Activated CD4-positive, alpha-beta T cell treated with anti-CD3 and anti-CD28 coated beads, Interleukin-2, amount 50 U/mL, for 24 hours (primary cell): ENCODE data around the gene CLSTN2.

Source experiments
- DNase-seq, 2 donors: peaks; one replicate each; pipeline ENCODE4 v3.0.0-alpha.2; 2020; ENCODE audit warnings: low read depth in 1 of 2, low spot score in 1 of 2

CLSTN2 gene

DNA sequence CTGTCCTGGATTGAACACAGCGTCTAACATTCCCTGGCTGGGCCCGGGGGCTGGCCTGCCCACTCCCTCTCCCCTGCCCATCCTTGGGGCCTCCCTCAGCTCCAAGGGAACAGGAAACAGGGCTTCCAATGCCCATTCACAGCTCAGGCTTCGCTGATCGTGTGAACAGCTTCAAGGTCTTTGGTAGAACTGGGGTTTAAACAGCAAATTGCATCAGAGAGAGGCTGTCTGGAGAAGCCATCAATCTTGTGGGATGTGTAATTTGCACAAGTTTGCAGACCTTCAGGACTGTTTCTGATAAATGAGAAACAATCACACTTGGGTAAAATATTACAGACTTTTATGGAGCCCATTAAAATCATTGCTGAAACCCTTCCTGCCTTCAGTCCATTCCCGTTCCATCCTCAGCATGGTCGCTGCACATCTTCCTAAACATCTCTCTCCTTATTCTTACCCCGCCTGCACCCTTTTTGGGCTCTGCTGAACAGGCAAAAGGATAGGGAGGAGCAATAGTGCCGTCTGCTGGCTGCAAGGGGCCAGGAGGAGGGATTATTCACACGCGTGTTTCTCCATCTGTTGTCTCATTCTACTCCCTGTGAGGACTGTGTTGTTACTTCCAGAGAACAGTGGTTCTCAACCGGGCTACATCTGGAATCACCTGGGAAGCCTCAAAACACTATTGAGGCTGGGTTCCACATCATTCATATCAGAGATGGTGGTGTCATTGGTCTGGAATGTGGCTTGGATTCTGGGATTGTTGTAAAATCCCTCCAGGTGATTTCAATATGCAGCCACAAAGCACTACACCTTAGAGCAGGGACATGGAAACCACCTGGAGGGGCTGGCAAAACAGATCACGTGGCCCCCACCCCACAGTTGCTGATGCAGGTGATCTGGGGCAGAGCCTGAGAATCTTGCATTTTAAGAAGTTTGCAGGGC is 116.3 kb downstream of the CLSTN2 start:
- no peak for DNase-seq

DNA sequence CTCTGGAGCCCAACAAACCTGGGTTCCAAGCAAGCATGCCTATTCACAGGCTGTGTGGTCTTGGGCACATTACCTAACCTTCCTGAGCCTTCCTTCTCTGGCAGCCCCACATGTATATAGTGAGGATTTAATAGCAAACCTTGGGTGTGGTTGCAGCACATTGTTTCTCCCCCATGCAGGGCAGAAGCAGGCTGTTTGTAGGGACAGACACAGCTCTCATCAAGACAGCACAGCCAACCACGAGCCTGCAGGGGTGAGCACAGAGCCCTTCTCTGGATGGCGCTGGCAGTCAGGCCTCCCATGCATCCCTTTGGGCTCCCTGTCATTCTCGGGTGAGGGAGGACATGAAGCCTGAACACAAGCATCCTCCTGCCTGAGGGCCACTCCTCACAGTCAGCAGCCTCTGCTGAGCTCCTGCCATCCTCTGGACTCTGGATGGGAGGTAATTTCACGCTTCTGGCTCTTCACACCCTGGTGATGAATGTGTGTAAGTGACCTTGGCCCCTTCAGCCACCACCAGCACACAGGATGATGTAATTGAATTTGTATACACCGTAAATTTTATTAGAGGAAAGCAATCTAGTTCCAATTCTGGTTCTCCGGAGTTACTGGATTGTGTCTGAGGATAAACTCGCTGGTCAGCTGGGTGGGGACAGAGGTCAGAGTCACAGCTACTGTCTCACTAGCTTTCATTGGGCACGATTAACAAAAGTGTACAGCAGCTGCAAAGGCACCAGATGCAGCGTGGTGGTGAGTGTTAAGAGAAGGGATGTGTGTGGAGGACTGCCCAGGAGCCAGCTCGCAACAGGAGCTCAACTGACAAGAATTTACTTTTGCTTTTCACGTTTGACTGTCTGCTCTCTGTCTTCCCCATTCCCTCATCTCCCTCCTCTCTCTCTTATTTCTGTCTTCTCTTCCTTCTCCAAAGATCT is 118.1 kb downstream of the CLSTN2 start:
- DNase-seq: no peak

DNA sequence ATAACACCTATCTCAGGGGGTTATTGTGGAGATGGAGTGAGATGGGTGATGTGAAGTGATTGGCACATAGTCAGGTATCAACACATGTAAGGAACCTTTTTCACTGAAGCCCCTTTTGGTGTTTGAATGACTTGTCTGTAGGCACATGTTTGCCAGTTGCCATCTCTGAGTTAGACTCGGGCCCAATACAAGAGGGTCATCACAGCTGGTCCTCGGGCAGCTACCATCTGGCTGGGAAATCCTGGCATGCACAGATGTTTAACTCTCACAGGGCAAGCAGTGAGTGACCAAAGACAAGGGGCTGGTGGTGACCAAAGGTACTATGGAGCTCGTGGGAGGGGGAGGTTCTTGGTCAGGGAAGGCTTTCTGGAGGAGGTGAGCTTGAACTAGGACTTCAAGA is 118.8 kb downstream of the CLSTN2 start:
- DNase-seq: no peak

DNA sequence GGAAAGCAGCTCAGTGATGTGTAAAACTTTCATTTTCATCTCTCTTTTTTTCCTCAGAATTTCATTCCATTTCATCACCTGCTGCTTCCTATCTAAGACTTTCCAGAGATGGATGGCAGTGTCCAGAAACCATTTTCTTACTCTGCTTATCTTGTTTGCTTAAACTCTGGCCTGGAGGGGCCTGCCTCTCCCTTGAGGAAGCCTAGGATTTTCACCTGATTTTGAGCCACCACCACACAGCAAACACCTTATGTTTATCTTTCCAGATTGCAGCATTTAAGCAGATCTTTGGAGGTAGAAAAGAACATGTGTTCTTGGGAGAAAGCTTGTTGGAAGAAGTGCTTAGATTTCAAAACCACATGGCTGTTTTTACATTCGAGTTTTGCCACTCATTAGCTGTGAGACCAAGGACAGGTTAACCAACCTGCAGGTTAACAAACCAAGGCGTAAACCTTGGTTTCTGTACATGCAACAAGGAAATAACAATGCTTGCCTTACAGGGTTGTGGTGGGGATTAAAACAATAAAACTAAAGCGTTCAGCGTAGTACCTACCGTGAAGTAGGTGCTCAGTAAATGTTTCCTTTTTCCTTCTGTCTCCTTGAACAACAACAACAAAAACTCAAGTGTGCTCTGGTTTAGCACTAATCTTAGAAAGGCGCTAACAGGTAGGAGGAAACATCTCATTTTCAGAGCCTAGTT is 120.3 kb downstream of the CLSTN2 start:
- no peak for DNase-seq

DNA sequence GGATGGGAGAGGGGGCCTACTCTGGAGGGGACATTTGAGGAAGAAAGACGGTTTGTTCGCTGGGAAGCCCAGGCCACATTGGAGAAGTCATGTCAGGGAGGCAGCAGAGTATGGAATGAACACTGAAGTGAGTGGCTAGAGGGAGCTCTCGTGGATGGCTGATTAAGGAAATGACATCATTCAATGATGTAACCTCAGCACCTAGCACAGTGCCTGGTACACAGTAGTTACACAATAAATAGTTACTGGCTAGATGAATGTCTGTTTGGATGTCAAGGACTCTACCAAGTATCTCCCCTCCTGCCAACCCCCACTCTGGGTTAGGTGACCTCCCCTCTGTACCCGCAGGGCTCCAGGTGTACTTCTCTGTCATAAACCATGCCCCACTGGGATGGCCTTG is 121.1 kb downstream of the CLSTN2 start:
- no peak for DNase-seq

DNA sequence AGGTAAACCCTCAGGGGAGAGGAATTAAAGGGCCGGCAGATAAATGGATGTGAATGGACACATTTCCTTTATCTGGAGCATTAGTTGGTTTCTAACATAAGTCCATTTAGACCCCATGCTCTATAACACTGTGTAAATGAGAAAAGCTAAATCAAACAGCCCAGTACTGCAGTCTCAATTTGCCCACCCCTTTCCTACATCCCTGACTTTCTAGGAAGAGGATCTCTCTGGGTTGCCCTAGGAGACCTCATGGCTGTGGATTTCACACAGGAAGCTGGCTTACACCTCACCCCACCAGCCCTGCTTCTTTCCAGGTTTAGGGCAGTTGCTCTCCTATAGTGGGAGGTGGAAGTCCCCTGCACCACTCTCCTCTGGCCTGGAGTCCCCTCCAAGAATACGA is 126.2 kb downstream of the CLSTN2 start:
- no peak for DNase-seq

DNA sequence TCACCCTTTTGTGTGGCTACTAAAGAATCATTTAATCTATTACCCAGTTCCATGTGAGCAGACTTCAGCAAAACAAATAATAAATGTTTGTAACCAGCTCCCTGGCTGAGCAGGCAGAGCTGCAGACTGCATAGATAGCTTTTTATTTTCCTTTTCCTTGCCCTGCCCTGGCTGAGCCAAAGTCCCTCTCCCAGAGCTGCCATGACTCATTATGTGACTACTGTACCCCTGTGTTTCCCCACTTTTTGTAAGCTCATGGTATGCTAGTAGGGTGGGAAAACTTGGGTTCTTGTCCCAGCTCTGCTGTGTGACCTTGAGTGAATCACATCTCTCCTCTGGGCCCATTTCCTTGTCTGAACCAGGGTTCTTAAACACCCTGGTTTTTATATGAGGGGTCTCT is 127.5 kb downstream of the CLSTN2 start:
- no peak for DNase-seq

DNA sequence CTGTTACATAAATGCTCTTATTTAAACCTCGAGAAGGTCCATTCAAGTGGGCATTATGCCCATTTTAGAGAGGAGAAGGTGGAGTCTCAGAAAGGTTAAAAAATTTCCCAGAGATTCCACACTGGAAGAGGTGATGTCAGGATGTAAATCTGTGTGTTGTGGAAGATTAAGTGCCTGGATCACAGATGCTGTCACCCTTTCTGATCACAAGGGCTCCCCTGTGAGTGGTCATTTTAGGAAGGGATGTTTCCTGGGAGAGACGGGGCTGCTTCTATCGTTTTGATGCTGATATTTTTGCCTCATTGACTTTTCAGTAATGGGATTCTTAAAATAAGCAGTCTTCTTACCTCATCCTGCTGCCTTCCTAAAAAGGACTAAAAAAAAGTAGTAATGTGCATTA is 132.5 kb downstream of the CLSTN2 start:
- DNase-seq: no peak

DNA sequence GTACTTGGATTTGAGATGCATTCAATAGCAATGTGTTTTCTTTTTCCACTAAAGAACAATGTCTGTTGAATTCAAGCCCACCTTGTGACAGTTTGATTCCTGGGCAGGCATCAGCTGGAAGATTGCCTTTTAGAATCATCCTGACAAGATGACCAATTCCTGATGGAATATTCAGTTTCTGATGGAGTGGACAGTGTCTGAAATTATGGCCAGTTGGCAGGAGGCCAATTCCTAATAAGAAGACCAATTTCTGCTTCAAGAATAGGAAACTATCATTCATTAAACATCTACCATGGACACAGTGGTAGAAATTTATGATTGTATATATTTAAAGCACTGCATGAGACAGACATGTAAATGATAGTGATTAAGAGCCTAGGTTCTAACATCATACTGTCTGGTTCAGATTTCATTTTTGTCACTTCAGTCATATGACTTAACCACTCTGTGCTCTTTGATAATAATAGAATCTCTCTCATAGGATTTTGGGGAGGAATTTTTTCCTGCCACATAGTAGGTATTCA is 133.6 kb downstream of the CLSTN2 start:
- DNase-seq: no peak

DNA sequence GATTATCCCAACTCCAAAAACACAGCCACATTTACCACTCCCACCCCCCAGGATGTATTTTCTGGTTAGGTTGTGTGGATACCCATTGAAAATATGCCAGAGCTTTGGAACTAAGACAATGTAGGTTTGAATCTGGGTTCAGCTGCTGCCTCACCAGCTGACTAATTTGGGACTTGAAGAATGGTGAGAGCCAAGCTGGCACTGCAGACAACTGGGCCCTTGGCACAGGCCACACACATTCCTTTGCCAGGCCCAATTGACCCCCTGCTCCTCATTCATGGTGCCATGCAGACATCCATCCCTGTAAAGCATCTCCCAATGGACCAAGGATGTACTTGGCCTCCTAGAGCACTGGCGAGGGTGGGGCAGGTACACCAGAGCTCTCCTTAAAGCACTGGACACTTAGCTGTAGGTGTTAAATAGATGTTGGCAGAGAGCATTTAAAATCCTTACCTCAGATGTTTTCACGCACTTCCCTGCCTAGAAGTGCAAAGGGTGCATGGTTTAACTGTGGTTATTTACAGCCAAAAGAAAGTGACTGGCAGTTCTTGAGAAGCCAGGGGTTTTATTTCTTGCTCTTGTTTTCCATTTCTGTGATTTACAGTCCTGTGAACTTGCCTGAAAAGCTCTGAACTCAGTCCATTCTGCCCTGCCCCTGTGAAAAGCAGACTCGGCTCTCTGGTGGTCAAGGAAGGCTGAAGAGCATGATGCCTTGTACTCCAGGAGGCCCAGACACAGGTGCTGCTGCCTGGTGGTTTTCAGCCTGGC is 138.5 kb downstream of the CLSTN2 start:
- no peak for DNase-seq

DNA sequence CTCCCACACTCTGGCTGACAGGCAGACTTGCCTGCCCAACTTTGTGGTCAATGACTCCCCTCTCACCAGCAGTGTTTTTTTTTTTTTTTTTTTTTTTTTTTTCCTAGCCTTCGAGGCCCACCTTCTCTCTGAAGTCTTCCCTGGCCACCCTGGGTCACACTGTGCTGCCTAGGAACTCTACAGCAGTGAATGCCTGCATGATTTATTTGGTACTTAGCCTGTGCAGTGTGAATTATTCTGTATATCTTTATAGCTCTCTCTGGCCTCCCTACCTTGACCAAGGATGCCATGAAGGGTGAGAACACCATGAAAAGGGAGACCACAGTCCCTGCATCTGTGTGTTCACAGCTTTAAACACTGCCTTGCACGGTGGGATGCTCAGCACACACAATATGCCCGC is 141.6 kb downstream of the CLSTN2 start:
- DNase-seq: no peak

DNA sequence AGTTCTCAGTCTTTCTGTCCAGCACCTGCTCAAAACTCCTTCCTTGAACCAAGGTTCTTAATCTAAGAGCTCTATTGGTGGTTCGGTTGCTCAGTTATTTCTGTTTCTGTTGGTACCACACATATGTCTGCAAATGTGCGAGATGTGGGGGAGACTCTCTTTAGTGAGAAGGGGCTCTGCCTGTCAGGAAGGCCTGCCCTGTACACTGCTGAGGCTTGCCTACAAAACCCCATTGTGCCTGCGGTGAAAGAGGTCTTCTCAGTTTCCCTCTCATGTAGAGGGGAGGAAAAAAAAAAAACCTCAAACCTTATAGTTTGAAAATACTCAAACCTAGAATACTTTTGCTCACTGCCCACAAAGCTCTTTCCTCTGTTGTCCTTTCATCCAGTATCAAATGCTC is 142.4 kb downstream of the CLSTN2 start:
- DNase-seq: no peak

DNA sequence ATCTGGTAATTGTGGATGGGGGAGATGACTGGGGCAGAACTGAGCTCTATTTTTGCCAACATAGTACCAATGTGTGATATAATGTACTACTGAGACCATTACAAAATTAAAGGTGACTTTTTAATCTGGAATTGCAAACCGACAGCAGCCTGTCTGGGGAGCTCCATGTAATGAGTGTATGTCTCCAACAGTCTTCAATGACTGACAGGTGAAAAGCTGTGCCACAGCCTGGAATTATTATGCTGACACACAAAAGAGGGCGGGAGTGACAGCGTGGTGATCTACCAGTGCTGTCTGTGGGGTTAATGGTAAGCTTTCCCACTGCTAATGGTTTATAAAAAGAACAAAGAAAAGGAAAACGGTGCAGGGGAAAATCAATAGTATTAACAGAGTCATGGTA is 143.4 kb downstream of the CLSTN2 start:
- DNase-seq: no peak

DNA sequence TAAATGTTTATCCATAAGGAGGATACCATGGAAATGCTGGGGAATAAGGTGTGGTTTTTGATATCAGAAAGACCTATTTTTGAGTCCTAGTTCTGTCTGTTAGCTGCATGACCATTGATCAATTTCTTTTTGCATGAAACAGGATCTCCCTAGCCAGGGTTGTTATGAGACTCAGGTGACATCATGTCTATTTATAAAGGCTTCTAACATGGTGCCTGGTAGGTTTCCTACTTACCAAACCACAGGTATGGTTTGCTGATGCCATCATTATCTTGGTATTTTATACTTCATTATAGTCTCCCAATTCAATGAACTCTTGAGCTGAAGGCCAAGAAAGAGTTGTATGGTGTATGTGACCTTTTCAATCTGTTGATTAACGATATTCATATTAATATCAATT is 144.0 kb downstream of the CLSTN2 start:
- DNase-seq: no peak

DNA sequence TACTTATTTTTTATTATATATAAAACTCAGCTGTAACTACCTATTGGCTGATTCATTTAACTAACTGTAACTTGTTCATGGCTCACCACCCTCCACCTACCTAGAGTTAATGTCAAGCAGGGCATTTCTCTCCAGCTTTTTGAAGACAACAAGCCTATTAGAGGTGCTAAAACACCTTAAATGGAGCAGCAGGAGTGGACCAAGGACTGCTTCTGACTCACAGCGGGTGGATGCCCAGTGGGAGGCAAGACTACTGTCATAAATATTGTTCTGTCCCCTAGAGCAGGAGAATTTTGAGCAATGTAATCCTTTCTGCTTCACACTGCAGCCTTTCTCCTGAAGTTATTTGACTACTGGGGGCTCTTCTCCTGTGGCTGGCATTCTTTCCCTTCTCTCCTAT is 146.9 kb downstream of the CLSTN2 start:
- DNase-seq: no peak

DNA sequence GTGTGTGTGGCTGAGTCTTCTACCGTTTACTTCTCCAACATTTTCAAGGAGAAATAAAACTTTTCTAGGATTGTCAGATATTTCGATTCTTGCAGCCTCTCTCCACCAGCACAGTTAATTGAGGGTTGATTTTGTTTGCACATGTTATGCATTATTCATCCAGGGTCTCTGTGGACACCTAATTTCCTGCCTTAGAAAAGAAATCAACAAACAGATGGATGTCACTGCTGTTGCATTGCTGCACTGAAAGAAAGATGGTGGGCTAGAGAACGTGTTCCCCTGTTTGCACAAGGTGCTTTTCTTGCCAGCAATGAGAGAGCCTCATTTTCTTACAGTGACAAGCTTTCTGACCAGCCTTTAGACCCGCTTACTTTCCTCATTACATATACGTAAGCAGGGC is 150.0 kb downstream of the CLSTN2 start:
- DNase-seq: no peak

DNA sequence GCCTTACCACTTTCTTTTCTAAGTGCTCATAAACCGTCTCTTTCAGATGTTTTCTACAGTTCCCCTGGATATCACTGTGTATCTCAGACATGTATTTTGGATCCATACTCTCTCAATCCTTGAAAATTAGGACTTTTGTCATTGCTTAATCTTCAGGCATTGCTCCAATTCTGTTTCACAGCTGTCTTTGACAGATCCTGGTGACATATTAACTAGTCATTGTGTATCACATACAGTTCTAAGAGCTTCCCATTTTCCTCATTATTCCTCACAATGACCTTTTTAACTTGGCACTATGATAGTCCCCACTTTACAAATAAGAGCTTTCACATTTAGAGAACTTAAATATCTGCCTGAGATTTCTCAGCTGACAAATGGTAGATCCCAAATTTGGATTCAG is 151.7 kb downstream of the CLSTN2 start:
- DNase-seq: no peak

DNA sequence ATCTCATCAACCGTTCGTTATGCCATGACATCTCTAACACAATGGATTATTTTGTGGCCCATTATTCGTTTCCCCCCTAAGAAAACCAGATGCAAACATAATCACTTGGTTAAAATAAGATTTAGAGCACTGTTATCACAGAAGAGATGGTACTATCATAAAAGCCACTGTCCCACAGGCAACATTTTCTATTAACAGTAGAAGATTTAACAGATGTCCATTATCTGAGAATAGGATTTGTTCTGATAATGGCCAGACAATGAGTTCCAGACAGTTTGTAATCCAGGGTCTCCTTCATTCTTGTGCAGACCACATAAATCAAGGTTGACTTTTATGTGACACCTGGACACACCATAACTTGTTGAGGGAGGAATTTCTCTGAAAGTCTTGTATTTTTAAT is 153.1 kb downstream of the CLSTN2 start:
- DNase-seq: no peak

DNA sequence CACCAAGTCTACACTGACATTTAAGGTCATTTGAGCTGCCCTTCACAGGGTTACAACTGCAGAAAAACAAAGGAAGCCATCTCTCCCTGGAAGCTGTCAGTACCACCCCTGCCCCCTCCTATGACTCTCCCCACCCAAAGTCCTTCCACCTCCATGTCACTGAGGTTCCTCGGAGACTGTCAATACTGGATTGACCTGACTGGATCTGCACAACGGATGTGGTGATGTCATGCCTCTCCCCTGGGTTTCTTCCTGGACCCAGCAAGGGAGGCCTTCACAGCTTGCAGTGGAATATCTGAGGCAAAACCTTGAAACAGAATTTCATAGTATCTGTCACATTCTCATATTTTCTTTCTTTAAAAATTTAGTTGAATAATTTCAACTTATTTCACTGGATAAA is 153.5 kb downstream of the CLSTN2 start:
- DNase-seq: no peak

DNA sequence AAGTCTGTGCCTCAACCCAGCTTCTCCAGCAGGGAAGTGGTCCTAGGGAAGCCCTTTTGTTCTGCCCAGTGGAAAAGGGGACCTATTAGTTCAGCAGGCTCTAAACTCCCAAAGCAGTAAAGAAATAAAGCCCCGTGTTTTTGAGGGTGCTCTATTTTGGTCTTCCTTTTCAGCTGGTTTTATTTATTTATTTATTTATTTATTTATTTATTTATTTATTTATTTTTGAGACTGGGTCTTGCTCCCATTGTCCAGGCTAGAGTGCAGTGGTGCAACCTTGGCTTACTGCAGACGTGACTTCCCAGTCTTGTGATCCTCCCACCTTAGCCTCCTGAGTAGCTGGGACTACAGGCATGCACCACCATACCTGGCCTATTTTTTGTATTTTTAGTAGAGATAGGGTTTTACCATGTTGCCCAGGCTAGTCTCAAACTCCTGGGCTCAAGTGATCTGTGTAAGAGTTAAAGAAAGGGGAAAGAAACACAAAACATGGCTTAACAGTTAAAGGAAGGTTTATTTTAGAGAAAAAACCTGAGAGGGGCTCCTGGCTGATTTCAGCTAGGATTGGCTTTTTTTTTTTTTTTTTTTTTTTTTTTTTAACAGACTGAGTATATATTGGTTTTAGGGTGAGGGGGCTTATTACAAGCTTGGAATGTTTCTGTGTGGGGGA is 154.6 kb downstream of the CLSTN2 start:
- DNase-seq: no peak
